Activated CD4-positive, alpha-beta memory T cell treated with anti-CD3 and anti-CD28 coated beads, Interleukin-2, amount 10 ng/mL, durations not matched to agents 7 days and 5 days (primary cell): ENCODE measurements around the gene PPP2R5A. TPM values are rescaled to one million over a fixed set of nuclear protein-coding genes. Genes with fewer than 3 reads are reported as not detected.

Experiments used
- CTCF ChIA-PET: fragments of 350-600 bp; sonication (Branson Sonifier 250); formaldehyde crosslinking; loops from one replicate; lab custom pipeline; 2021; ENCODE audit warnings: antibody characterized with exemption, inconsistent platforms; lab: Charles Lee
- POLR2A ChIA-PET: fragments of 350-600 bp; sonication (Branson Sonifier 250); formaldehyde crosslinking; loops from one replicate; lab custom pipeline; 2021; ENCODE audit warnings: antibody characterized with exemption; lab: Charles Lee
- DNase-seq: peaks from one replicate; pipeline ENCODE4 v3.0.0-alpha.2; 2020
- H3K27ac Mint-ChIP-seq: one replicate; pipeline ENCODE4 v1.8.0; 2021; ENCODE audit warnings: mild to moderate bottlenecking, mixed read lengths
- H3K27me3 Mint-ChIP-seq: one replicate; pipeline ENCODE4 v1.8.0; 2021; ENCODE audit warnings: mixed read lengths
- H3K36me3 Mint-ChIP-seq: one replicate; pipeline ENCODE4 v1.8.0; 2021; ENCODE audit warnings: low read depth, mixed read lengths
- H3K4me1 Mint-ChIP-seq: one replicate; pipeline ENCODE4 v1.8.0; 2021; ENCODE audit warnings: mixed read lengths
- H3K4me3 Mint-ChIP-seq: one replicate; pipeline ENCODE4 v1.8.0; 2021; ENCODE audit warnings: mild to moderate bottlenecking, mixed read lengths
- H3K9me3 Mint-ChIP-seq: one replicate; pipeline ENCODE4 v1.8.0; 2021; ENCODE audit warnings: mixed read lengths
- total RNA-seq, 2 experiments: library from RNA; stranded (reverse); gene quantifications; one replicate each; pipeline ENCODE4 v1.2.3, GENCODE V29; 2021

PPP2R5A gene
- total RNA-seq, 2 experiments from 2014 or later: 65.9 to 67.0 TPM

- H3K9me3 Mint-ChIP-seq: no peaks in the 10 kb centered on the region
- DNase-seq: no peak
- CTCF ChIA-PET: interaction anchor here (0.7 to 1.4 kb wide), 3 partner anchors 115 to 278 kb away, joined by 3 to 6 read pairs (median 4); no protein-coding TSS in a partner anchor
- H3K36me3 Mint-ChIP-seq: peaks cover 28% of the 10 kb centered on the region
- no peak overlapping the region for H3K27ac Mint-ChIP-seq
- no peaks in the 10 kb centered on the region for H3K27me3 Mint-ChIP-seq
- H3K4me1 Mint-ChIP-seq: no peaks in the 10 kb centered on the region
- POLR2A ChIA-PET: no interaction called here
- H3K4me3 Mint-ChIP-seq: no peak overlapping the region
Measured at GRCh38 chr1:212341090-212341489, 55.9 kb downstream of the PPP2R5A start.

- DNase-seq: no peak
- no peaks in the 10 kb centered on the region for H3K9me3 Mint-ChIP-seq
- no peak overlapping the region for H3K27ac Mint-ChIP-seq
- ChIA-PET POLR2A (no interaction called here), CTCF (interaction anchor here (1.2 kb wide), 2 partner anchors 23 to 111 kb away, joined by 4 to 5 read pairs; no protein-coding TSS in a partner anchor)
- H3K36me3 Mint-ChIP-seq: peaks cover 33% of the 10 kb centered on the region
- H3K4me3 Mint-ChIP-seq: no peak overlapping the region
- no peaks in the 10 kb centered on the region for H3K4me1 Mint-ChIP-seq
- no peaks in the 10 kb centered on the region for H3K27me3 Mint-ChIP-seq
Measured at GRCh38 chr1:212344905-212345304, 59.7 kb downstream of the PPP2R5A start.

- ChIA-PET POLR2A (no interaction called here), CTCF (no interaction called here)
- Mint-ChIP-seq H3K27ac (no peak overlapping the region), H3K27me3 (no peaks in the 10 kb centered on the region), H3K9me3 (no peaks in the 10 kb centered on the region), H3K4me1 (no peaks in the 10 kb centered on the region), H3K4me3 (no peak overlapping the region), H3K36me3 (peaks cover 33% of the 10 kb centered on the region)
- DNase-seq: no peak
Measured at GRCh38 chr1:212346601-212347000, 61.4 kb downstream of the PPP2R5A start.

- no peaks in the 10 kb centered on the region for H3K9me3 Mint-ChIP-seq
- H3K27me3 Mint-ChIP-seq: no peaks in the 10 kb centered on the region
- H3K4me1 Mint-ChIP-seq: no peaks in the 10 kb centered on the region
- CTCF ChIA-PET: interaction anchor here (0.8 to 1.5 kb wide), 3 partner anchors 8 to 281 kb away, joined by 3 to 4 read pairs (median 3); no protein-coding TSS in a partner anchor
- no peak for DNase-seq
- POLR2A ChIA-PET: interaction anchor here (2.2 kb wide), 1 partner anchor 316 kb away, joined by 7 read pairs; the partner anchor contains the start of genes DTL and INTS7
- H3K27ac Mint-ChIP-seq: no peak overlapping the region
- H3K36me3 Mint-ChIP-seq: peaks cover 35% of the 10 kb centered on the region
- no peak overlapping the region for H3K4me3 Mint-ChIP-seq
Measured at GRCh38 chr1:212351588-212352362, 66.6 kb downstream of the PPP2R5A start.

GRCh38 chr1:212353181-212353580, 68.0 kb downstream of the PPP2R5A start:
- no peak for DNase-seq
- no peaks in the 10 kb centered on the region for H3K4me1 Mint-ChIP-seq
- H3K36me3 Mint-ChIP-seq: peaks cover 36% of the 10 kb centered on the region
- CTCF ChIA-PET: interaction anchor here (1.1 to 1.4 kb wide), 3 partner anchors 13 to 318 kb away, joined by 3 read pairs; partner anchors contain the start of genes DTL and INTS7
- no peaks in the 10 kb centered on the region for H3K27me3 Mint-ChIP-seq
- POLR2A ChIA-PET: interaction anchor here (2.2 kb wide), 1 partner anchor 318 kb away, joined by 7 read pairs; the partner anchor contains the start of genes DTL and INTS7
- no peak overlapping the region for H3K4me3 Mint-ChIP-seq
- H3K9me3 Mint-ChIP-seq: no peaks in the 10 kb centered on the region
- no peak overlapping the region for H3K27ac Mint-ChIP-seq

GRCh38 chr1:212354464-212354863, 69.3 kb downstream of the PPP2R5A start:
- Mint-ChIP-seq H3K27ac (no peak overlapping the region), H3K4me1 (peaks cover 2% of the 10 kb centered on the region), H3K4me3 (no peak overlapping the region), H3K27me3 (no peaks in the 10 kb centered on the region), H3K36me3 (peaks cover 43% of the 10 kb centered on the region), H3K9me3 (no peaks in the 10 kb centered on the region)
- no peak for DNase-seq
- ChIA-PET POLR2A (no interaction called here), CTCF (interaction anchor here (1.0 kb wide), 1 partner anchor 14 kb away, joined by 3 read pairs; no protein-coding TSS in a partner anchor)

GRCh38 chr1:212355230-212355969, 70.2 kb downstream of the PPP2R5A start:
- H3K27me3 Mint-ChIP-seq: no peaks in the 10 kb centered on the region
- ChIA-PET POLR2A (interaction anchor here (1.2 kb wide), 1 partner anchor 69 kb away, joined by 3 read pairs; no protein-coding TSS in a partner anchor), CTCF (interaction anchor here (0.8 to 1.5 kb wide), 3 partner anchors 10 to 284 kb away, joined by 3 to 5 read pairs (median 3); no protein-coding TSS in a partner anchor)
- H3K4me1 Mint-ChIP-seq: peaks cover 10% of the 10 kb centered on the region
- H3K4me3 Mint-ChIP-seq: no peak overlapping the region
- peaks cover 48% of the 10 kb centered on the region for H3K36me3 Mint-ChIP-seq
- no peak overlapping the region for H3K27ac Mint-ChIP-seq
- H3K9me3 Mint-ChIP-seq: no peaks in the 10 kb centered on the region
- no peak for DNase-seq

DNA sequence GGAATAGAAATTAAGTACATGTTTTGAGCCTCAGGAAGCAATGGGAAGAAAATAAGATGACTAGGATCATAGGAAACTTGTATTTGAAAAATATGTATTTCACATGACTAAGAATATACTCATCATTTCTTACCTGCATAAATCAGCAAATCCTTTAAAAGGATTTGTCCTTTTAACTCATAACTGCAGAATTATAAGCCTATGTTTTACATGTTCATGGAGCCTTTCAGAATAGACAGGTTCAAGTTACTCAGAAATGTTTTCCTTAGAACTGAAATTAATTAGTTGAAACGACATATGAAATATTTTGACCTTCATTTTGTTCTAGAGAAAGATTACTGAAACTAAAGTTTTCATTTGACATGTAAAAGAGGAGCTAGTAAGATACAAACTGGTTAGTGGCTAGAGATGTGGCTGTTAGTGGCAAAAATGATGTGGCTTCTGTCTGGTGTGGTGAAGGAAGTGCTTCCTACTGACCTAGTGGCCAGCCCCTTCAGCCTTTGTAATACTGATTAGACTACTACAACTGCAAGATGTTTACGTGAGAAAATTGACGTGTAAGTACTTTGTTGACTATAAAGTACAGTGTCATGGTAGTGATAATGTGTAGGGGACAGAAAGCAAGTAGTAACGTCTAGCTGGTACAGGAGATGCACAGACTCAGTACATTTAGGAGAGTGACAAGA, 74.7 kb downstream of the PPP2R5A start:
- Mint-ChIP-seq H3K4me1 (peaks cover 11% of the 10 kb centered on the region), H3K9me3 (no peaks in the 10 kb centered on the region), H3K27me3 (no peaks in the 10 kb centered on the region), H3K27ac (peak overlapping the region; percentile 47), H3K36me3 (peaks cover 51% of the 10 kb centered on the region), H3K4me3 (no peak overlapping the region)
- no peak for DNase-seq
- POLR2A ChIA-PET: interaction anchor here (1.0 to 1.4 kb wide), 2 partner anchors 322 to 324 kb away, joined by 4 read pairs; partner anchors contain the start of genes DTL and INTS7
- CTCF ChIA-PET: interaction anchor here (1.1 to 2.0 kb wide), 4 partner anchors 9 to 324 kb away, joined by 4 to 7 read pairs (median 5); partner anchors contain the start of genes DTL and INTS7

DNA sequence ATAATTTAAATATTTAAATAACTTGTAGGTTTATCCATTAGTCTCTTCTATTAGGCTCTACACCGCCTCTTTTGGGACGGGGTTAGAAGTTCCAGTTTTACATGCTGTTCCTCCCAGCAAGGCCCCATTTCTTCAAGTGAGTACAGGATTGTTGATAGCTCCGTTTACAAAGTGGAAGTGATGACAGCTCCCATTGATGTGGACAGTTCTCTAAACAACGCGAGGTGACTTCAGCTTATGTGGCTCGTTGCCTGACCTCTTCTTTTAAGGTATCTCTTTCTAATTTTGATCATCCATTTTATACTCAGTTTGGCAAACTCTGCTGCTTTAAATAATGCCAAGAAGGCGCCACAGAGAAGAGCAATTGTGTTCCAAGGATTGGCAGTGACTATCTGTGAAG, 79.8 kb downstream of the PPP2R5A start:
- no peaks in the 10 kb centered on the region for H3K9me3 Mint-ChIP-seq
- ChIA-PET POLR2A (interaction anchor here (1.3 kb wide), 1 partner anchor 329 kb away, joined by 3 read pairs; the partner anchor contains the start of genes DTL and INTS7), CTCF (interaction anchor here (0.7 to 5.0 kb wide), 10 partner anchors 12 to 667 kb away, joined by 3 to 70 read pairs (median 4); partner anchors contain the start of genes DTL, INTS7 and PACC1)
- H3K4me3 Mint-ChIP-seq: no peak overlapping the region
- H3K4me1 Mint-ChIP-seq: peaks cover 6% of the 10 kb centered on the region
- H3K36me3 Mint-ChIP-seq: peaks cover 55% of the 10 kb centered on the region
- no peak for DNase-seq
- H3K27me3 Mint-ChIP-seq: no peaks in the 10 kb centered on the region
- no peak overlapping the region for H3K27ac Mint-ChIP-seq

GRCh38 chr1:212366901-212367300, 81.7 kb downstream of the PPP2R5A start:
- no peak for DNase-seq
- no peak overlapping the region for H3K4me3 Mint-ChIP-seq
- peaks cover 56% of the 10 kb centered on the region for H3K36me3 Mint-ChIP-seq
- CTCF ChIA-PET: interaction anchor here (1.2 to 5.0 kb wide), 11 partner anchors 9 to 686 kb away, joined by 3 to 70 read pairs (median 8); partner anchors contain the start of genes DTL and INTS7
- POLR2A ChIA-PET: interaction anchor here (1.0 to 1.2 kb wide), 2 partner anchors 24 to 81 kb away, joined by 3 read pairs; no protein-coding TSS in a partner anchor
- H3K9me3 Mint-ChIP-seq: no peaks in the 10 kb centered on the region
- peaks cover 2% of the 10 kb centered on the region for H3K4me1 Mint-ChIP-seq
- H3K27ac Mint-ChIP-seq: no peak overlapping the region
- no peaks in the 10 kb centered on the region for H3K27me3 Mint-ChIP-seq

DNA sequence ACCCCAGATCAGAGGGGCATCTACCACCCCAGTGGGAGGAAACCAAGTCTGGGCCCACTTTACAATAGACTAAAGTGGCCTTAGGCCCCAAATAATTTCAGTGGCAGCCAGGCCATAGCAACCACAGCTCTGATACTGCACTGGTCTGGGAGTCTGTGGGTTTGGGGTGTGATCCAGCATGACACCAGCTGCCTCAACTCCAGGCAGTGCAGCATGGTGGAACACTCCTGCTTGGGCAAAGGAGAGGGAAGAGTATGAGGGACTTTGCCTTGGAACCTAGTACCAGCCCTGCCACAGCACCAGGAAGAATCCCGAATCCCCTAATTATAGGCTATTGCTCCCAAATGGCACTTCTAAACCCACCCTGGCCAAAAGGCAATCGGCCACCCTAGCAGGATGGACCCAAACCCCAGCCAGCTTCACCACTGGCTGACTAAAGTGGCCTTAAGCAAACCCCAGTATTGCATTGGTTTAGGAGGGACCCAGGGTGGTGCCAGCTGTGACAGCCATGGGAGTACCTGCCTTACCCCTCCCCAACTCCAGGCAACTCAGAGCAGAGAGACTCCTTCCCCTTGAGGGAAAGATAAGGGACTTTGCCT, 82.4 kb downstream of the PPP2R5A start:
- ChIA-PET POLR2A (interaction anchor here (1.0 to 1.3 kb wide), 3 partner anchors 24 to 332 kb away, joined by 3 to 4 read pairs (median 3); partner anchors contain the start of genes DTL and INTS7), CTCF (interaction anchor here (0.7 to 5.0 kb wide), 18 partner anchors 9 to 687 kb away, joined by 3 to 70 read pairs (median 6); partner anchors contain the start of genes DTL and INTS7)
- Mint-ChIP-seq H3K4me3 (no peak overlapping the region), H3K9me3 (no peaks in the 10 kb centered on the region), H3K27me3 (no peaks in the 10 kb centered on the region), H3K27ac (no peak overlapping the region), H3K4me1 (peaks cover 2% of the 10 kb centered on the region), H3K36me3 (peaks cover 57% of the 10 kb centered on the region)
- DNase-seq: no peak
